ENCODE results near the gene GPR15.
"Not testable (repeated sequence)": the region's sequence is repeated elsewhere in the genome, so short reads cannot be mapped to it uniquely, and the experiment has no call there.

Gene GPR15

DNA sequence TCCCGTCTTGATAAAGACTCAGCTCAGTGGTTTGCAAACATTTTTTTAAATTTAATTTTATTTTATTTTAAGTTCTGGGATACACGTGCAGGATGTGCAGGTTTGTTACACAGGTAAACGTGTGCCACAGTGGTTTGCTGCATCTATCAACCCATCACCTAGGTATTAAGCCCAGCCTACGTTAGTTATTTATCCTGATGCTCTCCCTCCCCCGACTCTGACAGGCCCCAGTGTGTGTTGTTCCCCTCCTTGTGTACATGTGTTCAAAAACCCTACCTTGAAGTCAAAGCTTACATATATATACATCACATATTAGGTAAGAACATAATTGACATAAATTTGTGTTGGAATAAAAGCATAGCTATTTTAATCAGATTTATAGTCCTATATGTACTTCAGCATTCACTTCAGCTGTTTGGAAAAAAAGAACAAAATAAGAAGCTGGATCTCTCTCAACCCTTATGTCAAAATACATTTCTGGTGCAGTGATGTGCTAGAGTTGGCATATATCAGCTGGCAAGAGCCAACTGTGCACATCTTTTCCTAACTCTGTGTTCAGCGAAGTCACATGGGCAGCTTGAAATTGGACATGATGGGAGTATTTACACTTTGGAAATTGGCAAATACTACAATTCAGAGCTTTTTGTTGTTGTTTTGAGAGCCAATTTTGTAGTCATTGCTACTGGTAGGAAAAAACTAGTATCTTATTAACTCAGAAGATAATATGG is 26.5 kb downstream of the GPR15 start:
- no peak for DNase-seq (ENCODE audit: low read depth)

DNA sequence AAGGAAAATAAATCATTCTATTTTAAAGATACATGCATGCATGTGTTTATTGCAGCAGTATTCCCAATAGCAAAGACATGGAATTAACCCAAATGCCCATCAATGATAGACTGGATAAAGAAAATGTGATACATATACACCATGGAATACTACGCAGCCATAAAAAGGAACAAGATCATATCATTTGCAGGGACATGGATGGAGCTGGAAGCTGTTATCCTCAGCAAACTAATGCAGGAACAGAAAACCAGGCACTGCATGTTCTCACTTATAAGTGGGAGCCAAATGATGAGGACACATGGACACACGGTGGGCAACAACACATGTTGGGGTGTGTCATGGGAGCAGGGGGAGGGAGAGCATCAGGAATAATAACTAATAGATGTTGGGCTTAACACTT is 28.0 kb downstream of the GPR15 start:
- not testable (repeated sequence) for DNase-seq (ENCODE audit: low read depth)

DNA sequence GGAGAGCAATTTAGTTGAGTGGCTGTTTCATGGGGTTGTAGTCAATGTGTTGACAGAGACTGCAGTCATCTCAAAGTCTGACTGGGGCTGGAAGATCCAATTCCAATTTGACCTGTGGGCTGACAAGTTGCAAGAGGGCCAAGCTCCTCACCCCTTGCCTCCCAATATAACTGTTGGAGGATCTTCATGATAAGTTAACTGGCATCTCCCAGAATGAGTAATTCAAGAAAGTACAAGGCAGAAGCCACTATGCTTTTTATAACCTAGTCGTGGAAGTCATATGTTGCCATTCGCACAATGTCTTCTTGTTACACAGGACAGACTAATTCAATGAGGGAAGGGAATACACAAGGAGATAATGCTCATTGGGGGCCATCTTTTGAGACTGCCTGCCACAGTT is 29.1 kb downstream of the GPR15 start:
- no peak for DNase-seq (ENCODE audit: low read depth)

DNA sequence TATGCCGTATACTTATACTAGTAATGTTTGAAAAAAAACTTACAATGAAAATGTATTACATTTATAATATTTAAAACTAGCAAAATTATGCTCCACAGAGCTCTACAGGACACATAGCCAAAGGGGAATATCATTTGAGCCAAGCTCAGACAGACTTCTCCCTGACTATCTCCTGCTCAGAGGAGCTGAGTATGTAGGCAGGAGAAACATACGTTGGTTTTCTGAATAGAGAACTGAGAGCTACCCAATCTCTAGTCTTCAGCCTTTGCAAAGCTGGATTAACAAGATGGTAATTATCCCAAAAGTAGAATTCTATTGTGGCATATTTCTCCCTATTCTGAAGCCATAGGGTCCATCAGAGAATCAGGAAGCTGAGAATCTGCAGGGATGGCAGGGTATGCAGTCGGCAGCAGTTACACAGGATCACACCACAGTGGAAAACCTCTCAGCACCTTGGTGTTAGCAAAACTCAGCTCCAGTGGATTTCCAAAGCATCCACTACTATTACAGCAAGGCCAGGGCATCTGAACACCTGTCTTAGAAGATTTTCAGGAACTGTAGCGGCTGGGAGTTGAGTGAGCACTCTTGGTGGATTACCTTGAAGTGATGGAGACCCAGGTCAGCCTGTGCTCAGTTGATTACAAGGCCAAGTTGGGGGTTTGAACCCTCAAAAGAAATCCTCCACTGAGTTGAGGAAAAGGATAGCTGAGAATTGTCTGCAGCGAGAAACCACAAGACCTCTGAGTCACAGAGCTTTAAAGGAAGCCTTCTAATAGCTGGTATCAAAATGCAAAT is 30.1 kb downstream of the GPR15 start:
- DNase-seq (ENCODE audit: low read depth), result no peak

DNA sequence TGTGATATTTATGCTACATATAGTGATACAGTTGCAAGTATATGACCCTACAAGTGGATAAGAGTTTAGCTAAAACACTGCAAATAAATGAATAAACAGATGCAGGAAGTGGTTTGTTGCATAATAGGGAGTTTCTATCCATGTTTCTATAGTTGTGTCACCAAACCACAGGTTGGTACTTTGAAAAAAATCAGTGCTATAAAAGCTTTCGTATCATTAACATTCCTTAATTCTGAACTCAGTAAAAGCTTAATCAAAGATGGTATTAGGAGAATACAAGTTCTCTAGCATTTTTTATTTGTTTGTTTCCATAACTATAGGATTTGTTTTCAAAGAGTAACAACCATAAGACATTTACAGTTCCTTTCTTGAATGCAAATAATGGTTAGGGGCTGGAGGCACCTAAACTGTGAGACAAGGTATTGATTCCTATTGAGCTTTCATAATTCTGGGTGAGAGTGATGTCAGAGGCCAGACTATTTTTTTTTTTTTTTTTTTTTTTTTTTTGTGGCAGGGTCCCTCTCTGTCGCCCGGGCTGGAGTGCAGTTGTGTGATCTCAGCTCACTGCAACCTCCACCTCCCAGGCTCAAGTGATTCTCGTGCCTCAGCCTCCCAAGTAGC is 32.0 kb downstream of the GPR15 start:
- no peak for DNase-seq (ENCODE audit: low read depth)

DNA sequence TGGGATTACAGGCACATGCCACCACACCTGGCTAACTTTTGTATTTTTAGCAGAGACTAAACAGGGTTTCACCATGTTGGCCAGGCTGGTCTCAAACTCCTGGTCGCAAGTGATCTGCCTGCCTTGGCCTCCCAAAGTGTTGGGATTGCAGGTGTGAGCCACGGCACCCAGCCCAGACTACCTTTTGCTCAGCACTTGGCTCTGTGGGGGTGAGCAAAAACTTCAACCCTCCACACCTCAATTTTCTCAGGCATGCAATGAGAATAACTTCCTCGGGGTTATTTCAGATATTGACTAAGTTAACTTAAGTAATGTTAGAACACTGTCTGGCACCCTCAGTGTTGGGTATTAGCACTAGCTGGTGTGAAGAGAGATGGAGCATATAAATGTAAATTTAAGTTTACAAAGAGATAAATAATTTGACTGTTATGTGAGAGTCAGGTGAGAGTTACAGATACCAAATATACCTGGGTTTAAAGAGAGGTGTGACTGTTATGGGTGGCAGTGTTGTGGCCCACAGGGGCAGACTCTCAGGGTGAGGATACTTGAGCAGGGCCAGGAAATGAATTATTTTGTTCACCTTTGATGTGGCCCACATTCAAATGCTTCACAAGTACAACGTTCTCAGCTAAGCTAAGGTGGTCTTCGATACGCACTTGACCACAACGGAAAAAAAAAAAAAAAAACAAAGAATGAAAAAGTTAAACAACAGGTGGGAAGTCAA is 32.7 kb downstream of the GPR15 start:
- no peak for DNase-seq (ENCODE audit: low read depth)

DNA sequence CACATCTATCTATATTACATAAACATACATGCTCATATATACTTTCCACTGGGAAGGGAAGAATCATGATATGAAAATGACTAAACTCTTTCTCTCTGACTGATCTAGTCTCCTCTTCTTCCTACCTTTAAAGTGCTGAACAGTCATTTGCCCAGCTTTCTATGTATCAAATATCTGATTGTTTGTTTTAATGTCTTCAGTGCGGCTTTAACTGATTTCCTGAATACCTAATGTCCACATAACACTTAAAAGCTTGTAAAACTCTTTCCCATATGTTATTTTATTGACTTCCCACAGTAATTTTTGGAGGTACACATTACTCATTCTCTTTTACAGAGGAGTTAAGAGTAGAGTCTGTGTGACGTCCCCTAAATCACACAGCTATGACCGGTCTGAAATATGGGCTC is 33.5 kb downstream of the GPR15 start:
- no peak for DNase-seq (ENCODE audit: low read depth)

DNA sequence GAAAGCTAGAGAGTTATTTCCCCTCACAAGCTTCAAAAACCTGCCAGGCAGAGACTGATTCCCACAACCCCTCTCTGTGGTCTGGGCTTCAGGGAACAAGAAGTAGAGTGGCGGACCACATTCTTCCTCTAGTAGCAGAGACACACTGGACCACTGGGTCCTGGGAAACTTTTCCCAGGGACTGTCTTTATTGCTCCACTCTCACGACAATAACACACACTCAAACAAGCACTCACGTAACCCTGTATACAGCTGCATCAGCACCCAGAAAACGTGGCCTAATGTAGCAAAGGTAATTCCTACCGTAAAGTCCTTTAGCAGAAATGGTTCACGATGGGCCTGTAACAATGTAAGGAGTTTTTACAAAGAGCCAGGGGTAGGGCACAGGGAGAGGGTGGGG is 34.1 kb downstream of the GPR15 start:
- DNase-seq (ENCODE audit: low read depth), result no peak

DNA sequence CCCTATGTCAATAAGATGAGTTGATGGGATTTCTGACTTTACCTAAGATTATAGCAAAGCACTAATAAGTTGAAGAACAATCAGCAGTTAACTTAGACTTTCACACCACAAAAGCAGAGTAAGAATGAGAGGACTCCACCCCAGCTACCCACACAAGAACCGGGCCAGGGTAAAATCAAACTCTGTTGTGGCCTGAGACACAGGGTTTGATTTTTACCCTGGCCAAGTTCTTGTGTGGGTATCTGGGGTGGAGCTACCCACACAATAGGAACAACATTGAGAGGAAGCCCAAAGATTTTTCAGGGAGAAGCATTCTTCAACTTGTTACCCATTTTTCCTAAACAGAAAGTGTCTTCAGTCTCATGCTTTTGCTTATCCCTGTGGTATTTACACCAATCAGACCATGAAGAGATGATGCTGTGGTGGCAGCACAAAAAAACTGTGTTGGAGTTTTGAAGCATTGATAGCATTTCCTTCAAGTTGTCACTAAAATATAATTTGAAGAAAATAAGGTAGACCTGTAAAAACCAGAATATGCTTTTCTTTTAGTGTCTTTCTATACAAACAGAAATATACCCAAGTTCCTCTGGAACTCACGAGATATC is 36.0 kb downstream of the GPR15 start:
- DNase-seq (ENCODE audit: low read depth), result no peak

DNA sequence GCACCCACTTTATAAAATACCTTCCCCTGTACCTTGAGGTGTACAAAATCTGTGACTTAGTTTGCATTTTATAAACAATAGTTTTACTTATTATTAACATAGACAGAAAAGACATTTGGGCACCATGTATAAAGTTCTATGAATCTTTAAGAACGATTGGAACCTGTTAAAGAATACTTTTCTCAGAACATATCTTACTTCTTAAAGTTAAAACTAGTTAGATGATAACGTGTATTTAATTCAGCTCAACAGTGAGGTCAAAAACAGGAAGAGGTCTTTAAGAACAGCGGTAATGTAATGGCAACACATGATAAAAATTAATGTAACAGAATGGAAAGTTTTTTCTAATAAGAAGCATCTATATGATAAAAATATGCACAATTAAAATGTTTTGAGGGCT is 36.6 kb downstream of the GPR15 start:
- DNase-seq (ENCODE audit: low read depth), result no peak

DNA sequence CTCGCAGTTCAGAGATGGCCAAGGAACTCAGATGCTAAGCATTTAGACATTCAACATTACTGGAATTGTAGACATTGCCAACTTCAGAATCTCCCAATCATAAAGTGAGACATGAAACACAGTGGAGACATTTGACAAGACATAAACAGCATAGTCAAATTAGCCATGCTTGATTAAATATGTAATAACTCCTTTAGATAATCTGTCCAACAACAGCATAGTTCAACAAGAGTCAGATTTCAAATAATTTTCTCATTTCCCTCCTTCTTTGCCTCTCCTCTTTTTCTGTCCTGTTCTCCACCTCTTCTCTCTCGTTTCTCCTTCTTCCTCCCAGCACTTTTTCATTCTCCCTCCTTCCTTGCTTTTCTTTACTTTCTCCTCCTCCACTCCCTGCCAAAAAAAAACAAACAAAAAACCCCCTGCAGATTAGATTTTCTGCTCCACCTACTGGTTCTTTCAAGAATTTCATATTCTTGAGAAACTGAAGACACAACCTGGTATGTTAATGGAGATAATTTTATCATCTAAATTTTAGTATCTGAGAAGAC is 41.5 kb downstream of the GPR15 start:
- no peak for DNase-seq (ENCODE audit: low read depth)

DNA sequence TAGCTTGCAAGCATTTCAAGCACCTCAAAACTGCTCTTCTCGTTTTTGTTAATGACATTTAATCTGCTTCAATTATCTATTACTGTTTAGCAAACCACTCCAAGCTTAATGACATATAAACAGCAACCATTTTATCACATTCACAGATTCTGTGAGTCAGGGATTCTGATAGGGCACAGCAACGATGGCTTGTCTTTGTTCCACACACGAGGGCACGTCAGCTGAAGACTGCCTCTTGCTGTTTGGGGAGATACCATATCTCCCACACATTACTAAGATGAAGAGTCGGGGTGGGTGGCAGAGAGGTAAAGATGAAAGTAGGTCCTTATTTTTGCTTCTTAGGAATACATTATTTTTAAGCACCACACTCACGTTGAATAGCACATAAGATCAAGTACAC is 42.4 kb downstream of the GPR15 start:
- DNase-seq (ENCODE audit: low read depth), result no peak

DNA sequence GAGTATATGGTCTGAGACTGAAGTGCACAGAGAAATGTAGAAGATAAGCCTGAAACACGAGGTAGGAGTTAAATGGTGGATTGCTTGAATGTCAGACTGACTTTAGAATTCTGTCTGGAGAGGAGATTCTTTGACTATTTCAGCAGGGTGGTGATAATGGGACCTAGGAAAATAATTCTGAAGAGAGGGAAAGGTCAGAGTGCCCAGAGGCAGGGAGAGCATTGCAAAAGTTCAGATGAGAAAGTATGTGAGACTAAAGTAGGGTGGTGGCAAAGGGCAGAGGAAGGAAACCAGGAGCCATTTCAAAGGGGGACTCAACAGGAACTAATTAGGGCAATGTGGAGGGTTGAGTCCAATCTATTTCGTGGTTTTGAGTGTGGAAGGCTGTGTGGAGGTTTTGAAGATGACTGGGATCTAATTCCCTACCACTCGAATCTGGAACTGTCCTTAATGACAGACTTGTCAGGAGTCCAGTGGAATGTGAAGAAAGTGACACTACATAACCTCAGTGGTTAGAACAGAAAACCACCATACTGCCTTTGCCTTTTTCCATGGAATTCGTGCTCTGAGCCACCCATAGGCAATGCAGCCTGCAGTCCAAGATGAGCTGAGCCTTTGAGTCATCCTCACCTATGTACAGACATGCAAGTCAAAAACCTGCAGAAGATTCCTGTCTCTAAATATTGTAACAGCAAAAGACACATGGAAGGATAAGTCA is 45.6 kb downstream of the GPR15 start:
- DNase-seq (ENCODE audit: low read depth), result no peak

DNA sequence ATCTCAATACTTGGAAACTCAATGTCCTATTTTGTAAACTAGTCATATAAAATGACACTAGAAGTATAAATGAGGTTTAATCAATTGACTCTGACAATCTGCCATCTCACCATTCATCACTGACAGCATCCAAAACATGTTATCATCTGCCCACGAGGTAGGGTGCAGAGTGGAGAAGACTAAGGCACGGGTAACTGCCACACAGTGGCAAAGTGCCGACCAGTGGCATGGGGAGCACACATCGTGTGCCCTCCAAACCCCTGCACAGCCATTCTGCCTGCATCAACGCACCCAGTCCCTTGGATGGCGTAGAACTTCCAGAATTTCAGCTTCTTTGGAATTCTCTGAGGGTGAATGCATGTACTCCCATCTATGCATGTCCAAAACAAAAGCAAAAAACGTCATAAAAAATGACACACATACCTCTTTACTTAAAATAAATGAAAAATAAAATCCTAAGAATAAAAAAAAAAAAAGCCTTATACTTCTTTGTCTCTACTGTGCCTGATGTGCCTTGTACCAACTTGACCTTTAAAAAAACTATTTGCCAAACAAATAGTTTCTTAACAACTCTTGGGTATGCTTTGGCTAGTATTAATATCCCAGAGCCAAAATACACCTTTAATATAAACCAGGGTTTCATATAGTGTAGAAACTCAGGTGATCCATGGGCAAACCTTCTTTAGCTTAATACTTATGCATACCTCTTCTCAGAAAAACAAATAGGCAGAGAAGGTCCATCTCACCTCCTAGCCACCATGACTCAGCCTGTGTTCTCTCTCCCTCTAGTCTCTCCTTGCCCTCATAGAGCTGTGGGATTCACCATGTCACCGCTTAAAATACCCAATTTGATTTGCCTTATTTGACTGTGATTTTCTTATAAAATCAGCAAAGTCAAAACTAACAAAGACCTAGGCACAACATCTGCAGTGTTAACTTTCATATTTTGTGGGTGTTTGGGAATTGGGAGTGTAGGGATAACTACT is 48.9 kb downstream of the GPR15 start:
- no peak for DNase-seq (ENCODE audit: low read depth)

DNA sequence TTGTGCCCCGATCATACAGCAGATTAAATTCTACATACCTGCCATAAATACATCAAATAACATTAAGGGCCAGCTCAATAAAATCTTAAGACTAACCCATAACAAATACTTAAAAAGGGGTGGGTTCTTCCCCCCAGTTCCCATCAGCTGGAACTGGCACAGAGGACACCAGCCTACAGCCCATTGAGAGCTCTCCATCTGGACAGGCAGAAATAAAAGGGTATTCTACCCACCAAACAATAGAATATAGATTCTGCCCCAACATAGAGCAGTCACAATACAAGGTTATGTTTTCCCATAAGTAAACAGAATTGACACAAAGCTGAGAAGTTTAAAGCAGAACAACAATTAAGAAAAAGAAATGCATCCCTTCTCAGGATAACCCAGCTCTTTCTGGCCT is 49.7 kb downstream of the GPR15 start:
- no peak for DNase-seq (ENCODE audit: low read depth)

DNA sequence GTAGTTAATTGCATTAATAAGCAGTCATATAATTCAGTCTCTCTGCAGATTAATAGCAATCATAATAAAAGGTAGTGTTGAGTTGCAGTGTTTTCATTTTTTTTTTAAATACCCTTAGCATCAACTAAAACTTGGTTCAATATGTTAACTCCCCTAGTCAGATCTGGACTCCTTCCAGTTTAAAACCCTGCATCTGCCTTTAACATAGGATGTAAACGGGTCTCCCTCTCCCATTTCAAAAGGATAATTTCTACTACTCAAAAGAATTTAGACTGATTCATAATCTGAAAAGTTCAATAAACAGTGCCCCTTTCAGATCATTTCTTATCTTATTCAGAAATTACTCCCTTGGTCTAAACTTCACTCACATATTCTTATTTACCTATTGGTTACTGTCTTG is 50.3 kb downstream of the GPR15 start:
- DNase-seq (ENCODE audit: low read depth), result no peak

DNA sequence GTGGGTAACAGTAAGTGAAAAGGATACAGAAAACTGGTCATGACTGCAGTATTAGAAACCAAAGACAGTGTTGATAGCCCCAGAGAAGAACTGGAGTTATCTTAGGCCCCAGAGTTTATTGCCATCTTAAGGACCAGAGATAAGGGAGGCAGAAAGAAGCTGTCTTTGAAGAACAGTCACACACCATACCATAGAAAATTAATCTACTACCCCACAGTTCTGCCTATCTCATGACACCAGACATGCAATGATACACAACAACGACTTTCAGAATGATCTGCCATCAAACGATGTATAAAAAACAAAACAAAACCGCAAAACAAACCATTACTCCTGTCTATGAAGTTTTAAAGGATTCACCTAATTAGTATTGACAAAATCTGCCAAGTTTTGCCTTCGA is 52.0 kb downstream of the GPR15 start:
- DNase-seq (ENCODE audit: low read depth), result no peak

Measured in stimulated activated CD8-positive, alpha-beta memory T cell treated with anti-CD3 and anti-CD28 coated beads, Interleukin-7, amount 100 ng/mL, for 24 hours (primary cell).